ENCODE measurements around the gene BCAT1.
"Not testable (repeated sequence)": the region's sequence is repeated elsewhere in the genome, so short reads cannot be mapped to it uniquely, and the experiment has no call there.

BCAT1 gene

GRCh38 chr12:24955853-24956252 lies 7.0 kb upstream of the BCAT1 start:
- DNase-seq: no peak

DNA sequence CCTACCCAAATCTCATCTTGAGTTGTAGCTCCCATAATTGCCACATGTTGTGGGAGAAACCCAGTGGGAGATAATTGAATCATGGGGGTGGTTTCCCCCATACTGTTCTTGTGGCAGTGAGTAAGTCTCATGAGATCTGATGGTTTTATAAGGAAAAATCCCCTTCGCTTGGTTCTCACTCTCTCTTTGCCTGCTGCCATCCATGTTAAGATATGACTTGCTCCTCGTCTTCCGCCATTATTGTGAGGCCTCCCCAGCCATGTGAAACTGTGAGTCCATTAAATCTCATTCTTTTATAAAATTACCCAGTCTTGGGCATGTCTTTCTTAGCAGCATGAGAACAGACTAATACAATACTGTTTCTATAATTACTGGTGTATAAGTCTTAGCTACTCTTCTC lies 6.5 kb upstream of the BCAT1 start:
- no peak for DNase-seq

- no peak for DNase-seq
These were observed 5.4 kb upstream of the BCAT1 start for GRCh38 chr12:24954261-24954660.

GRCh38 chr12:24952389-24952788 lies 3.5 kb upstream of the BCAT1 start:
- DNase-seq: no peak

DNA sequence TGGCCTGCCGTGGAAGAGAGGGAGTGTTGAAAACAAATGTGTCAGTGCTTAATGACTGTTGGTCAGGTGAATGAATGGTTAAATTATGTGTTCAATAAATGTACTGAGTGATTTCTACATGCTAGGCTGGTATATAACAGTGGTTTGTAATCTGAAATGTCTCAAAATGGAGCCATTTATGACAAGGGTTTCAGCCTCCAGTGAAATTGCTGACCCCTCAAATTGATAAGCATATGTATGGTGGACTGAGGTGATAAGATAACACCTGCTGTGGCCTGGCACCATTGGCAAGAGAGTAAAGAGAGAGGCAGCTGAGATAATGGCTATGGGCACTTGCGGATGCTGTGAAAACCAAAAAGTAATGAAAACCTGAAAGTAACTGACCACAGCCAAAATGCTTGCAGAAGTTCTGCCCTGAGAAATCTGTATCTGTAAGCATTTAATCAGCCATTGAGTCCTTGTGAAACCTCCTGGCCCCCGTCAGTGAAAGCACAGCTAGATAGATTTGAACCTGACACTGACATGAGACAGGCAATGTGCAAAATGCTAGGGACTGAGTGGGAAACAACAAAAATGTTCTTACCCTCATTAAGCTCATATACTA lies 1.4 kb upstream of the BCAT1 start:
- DNase-seq: no peak

DNA sequence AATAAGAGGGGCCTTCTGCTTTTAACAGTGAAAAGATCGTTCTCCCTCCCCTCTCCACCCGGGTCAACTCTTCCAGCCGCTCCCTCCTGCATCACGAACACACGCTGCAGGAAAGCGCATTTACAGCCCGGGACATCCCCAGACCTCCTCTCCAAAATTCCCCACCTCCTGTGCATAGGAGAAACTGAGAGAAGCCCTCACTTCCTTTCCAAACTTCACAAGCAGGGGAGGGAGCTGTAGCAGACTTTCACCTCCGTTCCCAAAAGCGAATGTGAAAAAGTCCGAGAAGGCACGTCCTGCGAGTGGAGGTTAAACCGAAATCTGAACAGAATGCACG lies 513 bp downstream of the BCAT1 start:
- DNase-seq: no peak

GRCh38 chr12:24947541-24948419 lies 1.1 kb downstream of the BCAT1 start:
- DNase-seq: no peak

DNA sequence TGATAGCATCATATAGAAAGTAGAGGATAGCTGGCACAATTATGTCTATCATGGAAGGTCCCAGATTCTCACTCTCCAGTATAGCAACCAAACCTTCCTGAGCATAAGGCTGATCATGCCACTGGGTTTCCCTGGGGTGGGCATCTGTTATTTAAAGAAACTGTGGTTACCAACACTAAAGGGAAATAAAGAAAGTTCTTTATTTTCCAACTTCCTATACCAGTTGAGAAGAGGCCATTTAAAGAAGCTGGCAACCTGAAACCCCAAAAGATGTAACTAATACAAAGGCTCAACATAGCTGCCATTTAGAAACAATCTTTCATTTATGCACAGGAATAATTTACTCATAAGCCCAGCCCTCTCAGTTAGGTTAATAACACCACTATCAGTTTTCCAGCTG lies 3.1 kb downstream of the BCAT1 start:
- no peak for DNase-seq

GRCh38 chr12:24945039-24945438 lies 3.9 kb downstream of the BCAT1 start:
- DNase-seq: no peak

DNA sequence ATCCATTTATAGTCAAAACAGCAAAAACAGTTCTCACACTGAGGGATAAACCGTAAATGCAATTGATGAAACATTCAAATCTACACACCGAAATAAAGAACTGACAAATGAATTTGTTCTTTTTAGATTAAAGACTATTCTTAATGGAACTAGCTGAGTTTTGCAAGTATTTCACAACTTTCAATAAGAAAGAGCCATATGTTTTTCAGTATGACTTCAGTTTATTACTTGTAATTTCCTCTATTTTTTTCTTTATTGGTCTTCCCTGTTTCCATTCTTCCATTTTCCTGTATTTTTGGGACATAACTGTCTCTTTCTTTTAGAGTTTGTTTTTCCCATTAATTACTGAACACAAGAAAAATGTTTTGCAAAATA lies 4.3 kb downstream of the BCAT1 start:
- no peak for DNase-seq

DNA sequence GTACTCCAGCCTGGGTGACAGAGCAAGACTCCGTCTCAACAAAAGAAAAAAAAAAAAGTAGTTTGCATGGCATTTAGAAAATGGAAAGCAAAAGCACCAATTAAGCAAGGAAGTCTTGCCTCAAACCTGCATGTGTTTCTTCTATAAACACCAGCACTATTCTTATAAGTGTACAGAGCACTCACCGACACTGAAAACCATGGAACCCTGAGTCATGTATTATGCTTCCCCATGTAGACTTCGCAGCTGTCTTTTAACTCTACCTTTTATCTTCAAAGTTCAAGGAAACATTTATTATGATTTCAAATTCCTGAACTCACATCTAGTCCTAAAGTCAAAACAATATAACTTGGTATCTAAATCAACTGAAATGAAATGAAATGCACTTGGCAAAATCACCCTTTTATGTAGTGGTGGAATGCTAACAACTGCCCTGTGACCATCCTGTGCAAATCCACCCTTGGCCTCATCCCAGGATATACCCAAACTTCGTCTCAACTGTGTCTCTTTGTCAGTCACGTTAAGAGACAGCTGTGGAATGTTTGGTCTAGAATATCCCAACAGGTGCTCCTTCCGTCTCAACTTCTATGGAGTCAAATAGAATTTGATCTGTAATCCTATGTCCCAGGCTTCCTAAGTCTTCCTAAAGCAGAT lies 4.8 kb downstream of the BCAT1 start:
- no peak for DNase-seq

GRCh38 chr12:24940157-24940556 lies 8.7 kb downstream of the BCAT1 start:
- no peak for DNase-seq

GRCh38 chr12:24939551-24939950 lies 9.3 kb downstream of the BCAT1 start:
- DNase-seq: not testable (repeated sequence)

DNA sequence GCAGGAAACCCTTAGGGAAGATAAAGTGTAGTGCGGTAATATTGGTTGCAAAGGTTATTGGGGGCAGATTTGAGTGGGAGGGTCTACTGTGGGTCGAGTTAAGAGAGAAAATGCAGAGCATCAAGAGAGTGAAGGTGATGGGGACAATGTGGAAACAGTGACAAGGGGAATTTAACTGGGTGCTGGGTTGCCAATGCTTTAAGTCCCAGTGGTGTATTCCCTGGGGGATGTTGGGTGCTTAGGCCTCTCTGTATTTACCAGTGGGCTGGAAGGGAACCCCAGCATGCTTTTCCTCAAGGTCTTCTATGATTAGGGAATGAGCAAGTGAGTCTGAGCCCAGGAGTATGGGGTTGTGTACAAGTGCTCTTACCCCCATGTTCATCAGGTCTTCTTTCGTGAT lies 10.6 kb downstream of the BCAT1 start:
- DNase-seq: no peak

GRCh38 chr12:24937553-24938244 lies 11.2 kb downstream of the BCAT1 start:
- DNase-seq: no peak

DNA sequence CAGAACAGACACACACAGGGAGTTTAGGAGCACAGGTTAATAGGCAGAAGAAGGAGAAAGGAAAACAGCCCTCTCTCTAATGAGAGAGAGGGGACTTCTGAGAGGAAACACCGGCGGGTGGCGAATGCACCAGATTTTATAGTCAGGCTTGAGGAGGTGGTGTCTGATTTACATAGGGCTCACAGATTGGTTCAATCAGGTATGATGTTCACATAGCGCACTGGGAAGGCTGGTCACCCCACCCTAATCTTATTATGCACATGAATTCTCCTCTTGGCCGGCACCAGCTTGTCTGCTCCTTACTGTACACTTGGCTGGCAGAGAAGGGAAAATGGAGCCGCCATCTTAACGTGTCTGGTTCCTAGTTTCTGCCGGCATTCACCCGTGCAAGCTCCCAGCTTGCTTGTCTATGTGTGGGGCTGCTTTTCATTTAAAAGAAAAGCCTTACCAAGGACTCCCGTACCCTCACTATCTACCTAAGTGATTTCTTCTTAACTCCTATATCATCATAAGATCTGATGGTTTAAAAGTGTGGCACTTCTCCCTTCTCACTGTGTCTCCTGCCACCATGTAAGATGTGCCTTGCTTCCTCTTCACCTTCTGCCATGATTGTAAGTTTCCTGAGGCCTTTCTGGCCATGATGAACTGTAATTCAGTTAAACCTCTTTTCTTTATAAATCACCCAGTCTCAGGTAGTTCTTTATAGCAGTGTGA lies 15.1 kb downstream of the BCAT1 start:
- DNase-seq: no peak

DNA sequence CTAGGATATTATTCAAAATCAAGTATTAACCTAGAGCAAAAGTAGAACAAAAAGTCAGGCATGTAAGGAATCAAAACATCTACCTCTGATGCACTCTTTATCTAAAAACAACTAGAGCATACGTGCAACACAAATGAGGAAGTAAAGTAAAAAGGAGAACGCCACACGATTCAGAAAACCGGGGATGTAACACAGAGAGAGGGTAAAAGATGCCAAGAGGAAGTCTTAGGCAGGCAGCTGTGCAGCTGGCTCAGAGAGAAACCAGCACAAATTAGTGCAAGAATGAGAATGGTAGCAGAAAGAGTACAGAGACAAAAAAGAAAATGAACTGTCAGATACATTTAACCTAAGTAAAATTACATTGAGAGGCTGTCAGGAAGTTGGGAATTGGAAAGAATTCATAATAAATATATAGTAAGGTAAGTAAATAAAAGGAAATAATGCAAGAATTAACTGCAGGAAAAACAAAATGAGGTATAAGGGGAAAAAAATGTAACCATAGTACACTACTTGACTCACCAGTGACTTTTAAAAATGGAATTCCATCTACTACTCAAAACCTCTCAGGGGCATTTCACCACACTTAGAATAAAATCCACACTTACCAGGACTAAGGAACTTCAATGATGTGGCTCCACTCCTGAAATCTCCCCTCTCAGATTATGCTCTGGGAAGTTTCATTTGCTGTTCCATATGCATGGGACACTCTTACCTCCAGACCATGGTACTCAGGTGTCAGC lies 17.1 kb downstream of the BCAT1 start:
- no peak for DNase-seq

DNA sequence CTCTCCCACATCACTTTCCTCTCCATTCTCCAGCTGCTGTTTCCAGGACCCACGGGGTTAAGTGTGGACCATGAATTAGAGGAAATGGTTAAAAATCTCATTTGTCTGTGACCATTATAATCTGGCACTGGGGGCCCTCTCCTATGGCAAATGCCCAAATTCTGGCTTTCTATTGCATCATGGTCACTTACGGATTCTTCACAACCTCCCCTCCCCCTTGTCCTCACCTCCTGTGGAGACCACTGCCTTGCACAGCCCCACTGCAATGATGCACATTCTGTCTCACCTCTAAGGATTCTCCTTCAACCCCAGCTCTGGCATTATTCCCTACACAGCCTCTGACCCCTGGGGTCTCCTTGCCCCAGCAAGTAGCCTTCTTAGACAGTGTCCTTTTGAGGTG lies 18.9 kb downstream of the BCAT1 start:
- DNase-seq: no peak

DNA sequence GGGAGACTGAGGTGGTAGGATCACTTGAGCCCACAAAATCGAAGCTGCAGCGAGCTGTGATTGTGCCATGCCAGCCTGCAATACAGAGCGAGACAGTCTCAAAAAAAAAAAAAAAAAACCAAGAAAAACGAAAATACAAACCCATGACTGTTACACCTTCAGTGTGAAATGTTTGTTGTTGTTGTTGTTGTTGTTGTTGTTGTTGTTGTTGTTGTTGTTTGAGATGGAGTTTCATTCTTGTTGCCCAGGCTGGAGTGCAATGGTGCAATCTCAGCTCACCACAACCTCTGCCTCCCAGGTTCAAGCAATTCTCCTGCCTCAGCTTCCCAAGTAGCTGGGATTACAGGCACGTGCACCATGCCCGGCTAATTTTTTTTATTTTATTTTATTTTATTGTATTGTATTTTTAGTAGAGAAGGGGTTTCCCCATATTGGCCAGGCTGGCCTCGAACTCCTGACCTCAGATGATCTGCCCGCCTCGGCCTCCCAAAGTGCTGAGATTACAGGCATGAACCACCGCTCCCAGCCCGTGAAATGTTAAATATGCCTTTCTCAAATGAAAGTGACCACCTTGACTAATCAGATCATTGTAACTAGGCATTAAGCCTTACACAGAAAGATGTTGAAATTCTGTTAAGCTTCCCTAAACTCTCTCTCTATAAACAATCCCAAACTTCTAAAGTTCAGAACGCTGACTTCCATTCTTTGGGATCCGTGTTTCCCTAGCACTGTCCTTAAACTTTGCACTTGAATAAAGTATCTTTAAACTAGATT lies 20.2 kb downstream of the BCAT1 start:
- DNase-seq: not testable (repeated sequence)

DNA sequence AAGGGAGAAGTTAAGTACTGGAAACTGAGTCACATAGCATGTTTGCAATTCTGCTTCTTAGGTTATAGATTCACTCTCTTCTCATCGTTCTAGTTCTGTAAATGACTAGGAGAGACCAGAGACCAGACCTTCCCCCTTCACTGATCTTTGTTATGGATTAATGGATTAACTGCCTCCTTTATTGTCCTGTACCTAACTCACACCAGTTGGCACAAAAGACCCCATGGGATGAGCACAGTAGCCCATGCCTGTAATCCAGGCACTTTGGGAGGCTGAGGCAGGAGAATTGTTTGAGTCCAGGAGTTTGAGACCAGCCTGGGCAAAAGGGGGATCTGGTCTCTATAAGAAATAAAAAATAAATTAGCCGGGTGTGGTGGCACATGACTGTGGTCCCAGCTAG lies 20.8 kb downstream of the BCAT1 start:
- DNase-seq: no peak

- not testable (repeated sequence) for DNase-seq
These were observed 22.8 kb downstream of the BCAT1 start for GRCh38 chr12:24926080-24926479.

Measured in amniotic stem cell (primary cell).